Measurements from ENCODE around the gene SMAD3. TPM values are rescaled to one million over a fixed set of nuclear protein-coding genes. Genes with fewer than 3 reads are reported as not detected.

Gene SMAD3
- total and polyA plus RNA-seq, 2 donors (not counting 1 experiment from before 2014, with no cell fraction given) = 55.9 to 163 TPM

DNA sequence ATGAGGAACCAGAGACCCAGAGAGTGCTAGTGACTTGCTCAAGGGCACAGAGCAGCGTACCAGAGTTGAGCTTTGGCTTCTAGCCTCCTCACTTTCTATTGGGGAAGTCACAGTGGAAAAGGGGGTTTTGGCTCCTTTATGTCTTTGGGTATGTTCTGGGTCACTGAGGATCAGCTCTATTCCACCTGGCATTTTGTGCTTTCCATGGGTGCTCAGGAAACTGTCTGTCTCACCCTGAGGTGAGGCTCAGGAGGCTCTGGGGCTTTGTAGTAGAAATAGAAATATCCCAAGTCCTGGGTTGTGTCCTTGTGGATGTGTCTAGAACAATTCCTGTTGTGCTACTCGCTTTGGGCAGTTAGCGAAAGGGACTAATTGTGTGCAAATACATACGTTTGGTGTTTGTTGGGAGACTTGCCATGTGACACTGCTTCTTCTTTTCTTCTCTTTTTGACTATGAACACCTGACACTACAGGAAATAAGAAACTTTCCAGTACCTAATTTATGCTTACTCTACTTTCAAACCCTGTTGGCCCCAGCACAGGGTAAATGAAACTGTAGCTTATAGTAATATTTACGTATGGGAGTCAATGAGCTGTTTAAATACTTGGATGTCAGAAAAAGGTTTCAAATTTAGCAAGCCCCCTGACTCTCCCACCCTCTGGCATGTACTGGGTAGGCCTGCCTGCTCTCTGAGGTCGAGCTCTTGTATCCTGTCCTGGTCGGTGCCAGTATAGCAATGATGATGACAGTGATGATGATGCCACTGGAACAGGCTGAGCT, 35.6 kb downstream of the SMAD3 start:
- H3K9me3 Mint-ChIP-seq (ENCODE audit: insufficient read depth) = no peaks in the 10 kb centered on the region
- Histone ChIP-seq H3K4me3 (ENCODE audit: control extremely low read depth in 1 of 5, extremely low read depth in 1 of 5, insufficient read depth in 1 of 5, low read depth in 2 of 5, low read length in 4 of 5) (peak overlapping the region in 3 of 5 experiments; percentile 20 to 55 (median 33)), H3K79me2 (ENCODE audit: control insufficient read depth, insufficient read depth, low read length) (peaks cover 99% of the 10 kb centered on the region), H3K9me3 (ENCODE audit: control extremely low read depth in 1 of 3, control insufficient read depth in 2 of 3, insufficient read depth in 1 of 3, low read length in 2 of 3) (no peaks in the 10 kb centered on the region), H3K4me1 (ENCODE audit: control insufficient read depth in 2 of 2, insufficient read depth in 2 of 2, low read length in 2 of 2) (peaks cover 98% of the 10 kb centered on the region in 2 donors), H3K27me3 (replicated peaks in 1 of 4; ENCODE audit: control extremely low read depth in 1 of 4, control insufficient read depth in 3 of 4, insufficient read depth in 4 of 4, low read length in 3 of 4) (no peaks in the 10 kb centered on the region), H3K4me2 (replicated peaks; ENCODE audit: low read depth, low read length, poor library complexity, severe bottlenecking) (peak overlapping the region; percentile 72), H2AFZ (ENCODE audit: insufficient read depth, low read depth, low read length, poor library complexity, severe bottlenecking) (no peak overlapping the region), H3K36me3 (replicated peaks in 1 of 2; ENCODE audit: control extremely low read depth in 1 of 2, control insufficient read depth in 1 of 2, extremely low read depth in 1 of 2, insufficient read depth in 2 of 2, low read length in 1 of 2) (peaks cover 2 to 26% of the 10 kb centered on the region in 2 experiments), H4K20me1 (ENCODE audit: control insufficient read depth, insufficient read depth, low read length, poor library complexity, severe bottlenecking) (no peaks in the 10 kb centered on the region), H3K9ac (ENCODE audit: low read length) (peak overlapping the region; percentile 49), H3K27ac (ENCODE audit: low read length in 2 of 2) (peak overlapping the region; percentile 97 to 98)
- H3K27me3 Mint-ChIP-seq = no peaks in the 10 kb centered on the region
- CTCF ChIA-PET = interaction anchor here (0.7 to 8.3 kb wide), 11 partner anchors 8 to 154 kb away, joined by 3 to 109 read pairs (median 5); partner anchors contain the start of gene SMAD3
- ATAC-seq (ENCODE audit: low read depth) (peak; percentile 72), DNase-seq (peak; percentile 88)
- TF ChIP-seq, protein P1, sequence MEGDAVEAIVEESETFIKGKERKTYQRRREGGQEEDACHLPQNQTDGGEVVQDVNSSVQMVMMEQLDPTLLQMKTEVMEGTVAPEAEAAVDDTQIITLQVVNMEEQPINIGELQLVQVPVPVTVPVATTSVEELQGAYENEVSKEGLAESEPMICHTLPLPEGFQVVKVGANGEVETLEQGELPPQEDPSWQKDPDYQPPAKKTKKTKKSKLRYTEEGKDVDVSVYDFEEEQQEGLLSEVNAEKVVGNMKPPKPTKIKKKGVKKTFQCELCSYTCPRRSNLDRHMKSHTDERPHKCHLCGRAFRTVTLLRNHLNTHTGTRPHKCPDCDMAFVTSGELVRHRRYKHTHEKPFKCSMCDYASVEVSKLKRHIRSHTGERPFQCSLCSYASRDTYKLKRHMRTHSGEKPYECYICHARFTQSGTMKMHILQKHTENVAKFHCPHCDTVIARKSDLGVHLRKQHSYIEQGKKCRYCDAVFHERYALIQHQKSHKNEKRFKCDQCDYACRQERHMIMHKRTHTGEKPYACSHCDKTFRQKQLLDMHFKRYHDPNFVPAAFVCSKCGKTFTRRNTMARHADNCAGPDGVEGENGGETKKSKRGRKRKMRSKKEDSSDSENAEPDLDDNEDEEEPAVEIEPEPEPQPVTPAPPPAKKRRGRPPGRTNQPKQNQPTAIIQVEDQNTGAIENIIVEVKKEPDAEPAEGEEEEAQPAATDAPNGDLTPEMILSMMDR (IDR thresholded peaks at IDR 0.05) = no peak
- no peak for TF ChIP-seq EZH2 (IDR thresholded peaks at IDR 0.05; ENCODE audit: borderline replicate concordance, insufficient read depth, low read depth, low read length, poor library complexity, severe bottlenecking)
- POLR2A ChIA-PET = interaction anchor here (0.7 to 4.4 kb wide), 12 partner anchors 8 to 35 kb away, joined by 3 to 40 read pairs (median 7); partner anchors contain the start of gene SMAD3
- peaks cover 39% of the 10 kb centered on the region for H3K4me1 Mint-ChIP-seq
- H3K4me3 Mint-ChIP-seq = no peak overlapping the region
- 17% methylated on average over 3 of the region's 7 CpGs for whole genome bisulfite sequencing (ENCODE audit: insufficient coverage)
- intact Hi-C loops (cut with micrococcal nuclease) = loop anchor here (1.0 to 2.0 kb wide), 6 partner anchors 8 to 36 kb away; partner anchors contain the start of gene SMAD3
- H3K27ac Mint-ChIP-seq = no peak overlapping the region
